ENCODE results near the gene RMI1. TPM values are rescaled to one million over a fixed set of nuclear protein-coding genes. Genes with fewer than 3 reads are reported as not detected.

Gene RMI1
- total RNA-seq, 6 experiments from 2014 or later = 2.0 to 5.1 (median 4.3) TPM

DNA sequence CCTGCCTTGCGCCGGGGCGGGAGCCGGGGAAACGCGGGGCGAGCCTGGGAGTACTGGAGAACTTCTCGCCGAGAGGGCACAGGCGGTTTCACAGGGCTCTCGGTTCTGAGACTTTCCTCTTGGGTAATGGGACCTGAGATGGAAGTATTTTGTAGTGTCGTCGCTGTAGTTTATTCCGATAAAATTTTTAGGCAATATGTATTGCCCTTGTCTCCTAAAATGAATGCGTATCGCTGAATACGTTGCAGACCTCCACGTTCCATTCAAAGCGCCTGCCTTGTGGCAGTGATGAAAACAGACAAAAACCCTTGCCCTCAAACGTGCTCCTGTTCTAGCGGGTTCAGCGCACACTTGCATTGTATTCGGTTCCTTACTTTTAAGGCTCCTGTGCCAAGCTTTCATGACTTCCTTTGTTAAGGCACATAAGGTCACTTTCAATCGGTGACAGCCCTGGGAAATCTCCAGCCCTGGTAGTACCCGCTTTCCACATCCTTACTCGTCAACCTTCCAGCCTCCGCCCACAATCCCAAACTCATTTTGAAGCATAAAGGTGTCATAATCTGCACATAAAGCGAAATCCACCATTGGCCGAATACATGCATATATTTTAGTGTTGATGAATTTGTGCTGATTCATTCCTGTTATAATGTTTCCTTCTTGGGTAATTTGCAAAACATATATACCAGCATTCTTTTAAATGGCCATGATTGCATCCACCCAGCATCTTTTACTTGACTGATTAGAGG is 694 bp downstream of the RMI1 start:
- peak in 3 of 4 donors; percentile 10 to 39 (median 35) for ATAC-seq
- no peak for TF ChIP-seq CTCF (IDR thresholded peaks at IDR 0.05)
- TF ChIP-seq POLR2A (IDR thresholded peaks at IDR 0.05) = no peak
- under 1% methylated on average over 26 of the region's 29 CpGs for WGBS (ENCODE audit: insufficient coverage, low coverage, low lambda C conversion rate, missing lambda C conversion rate)

GRCh38 chr9:83986195-83986594 is 5.6 kb downstream of the RMI1 start:
- ATAC-seq (no peak), DNase-seq (no peak)
- Histone ChIP-seq H3K9me3 (no peaks in the 10 kb centered on the region), H3K4me3 (no peak overlapping the region), H3K27me3 (no peaks in the 10 kb centered on the region), H3K4me1 (peaks cover 0 to 15% (median 5%) of the 10 kb centered on the region in 4 donors), H3K27ac (peak overlapping the region in 2 of 3 donors; percentile 11 to 13), H3K36me3 (no peaks in the 10 kb centered on the region)
- TF ChIP-seq POLR2A (IDR thresholded peaks at IDR 0.05) (no peak), CTCF (IDR thresholded peaks at IDR 0.05) (no peak)
- WGBS (ENCODE audit: insufficient coverage, low coverage, low lambda C conversion rate, missing lambda C conversion rate) = 75% methylated on average over 3 of the region's 3 CpGs
- intact Hi-C loops (cut with DNase I) = no loop called here

More for the DNA sequence above, 694 bp downstream of the RMI1 start:
- Histone ChIP-seq H3K9me3 (no peaks in the 10 kb centered on the region), H3K27ac (peak overlapping the region; percentile 99), H3K4me3 (peak overlapping the region; percentile 79 to 97 (median 87)), H3K36me3 (peaks cover 0 to 16% (median 10%) of the 10 kb centered on the region in 4 donors), H3K4me1 (peaks cover 0 to 17% (median 6%) of the 10 kb centered on the region in 4 donors), H3K27me3 (no peaks in the 10 kb centered on the region)
- intact Hi-C loops (cut with DNase I) = no loop called here
- DNase-seq = no peak

GRCh38 chr9:83986765-83987401 is 6.3 kb downstream of the RMI1 start:
- H3K4me3 ChIP-seq = no peak overlapping the region
- H3K27ac ChIP-seq = peak overlapping the region in 2 of 3 donors; percentile 11 to 47
- H3K9me3 ChIP-seq = no peaks in the 10 kb centered on the region
- ATAC-seq (peak; percentile 56 to 79 (median 76)), DNase-seq (no peak)
- H3K36me3 ChIP-seq = no peaks in the 10 kb centered on the region
- no peaks in the 10 kb centered on the region for H3K27me3 ChIP-seq
- intact Hi-C loops (cut with DNase I) = no loop called here
- WGBS (ENCODE audit: insufficient coverage, low coverage, low lambda C conversion rate, missing lambda C conversion rate) = 26% methylated on average over 11 of the region's 11 CpGs
- H3K4me1 ChIP-seq = peaks cover 0 to 16% (median 5%) of the 10 kb centered on the region in 4 donors
- no peak for TF ChIP-seq CTCF (IDR thresholded peaks at IDR 0.05)
- no peak for TF ChIP-seq POLR2A (IDR thresholded peaks at IDR 0.05)

DNA sequence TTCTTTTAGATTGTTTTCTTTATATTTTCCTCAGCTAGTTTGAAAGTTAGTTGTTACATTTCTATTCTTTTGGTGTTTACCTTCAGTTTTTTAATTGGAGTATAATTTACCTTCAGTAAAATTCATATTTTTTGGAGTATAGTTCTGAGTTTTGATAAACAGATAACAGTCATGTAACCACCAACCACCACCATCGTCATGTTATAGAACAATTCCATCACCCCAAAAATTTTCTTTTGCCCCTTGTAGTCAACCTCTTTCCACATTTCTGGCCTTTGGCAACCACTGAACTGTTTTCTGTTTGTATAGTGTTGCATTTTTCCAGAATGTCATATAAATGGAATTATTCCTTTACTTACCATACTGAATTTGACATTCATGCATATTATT is 6.8 kb downstream of the RMI1 start:
- peak overlapping the region in 2 of 3 donors; percentile 11 to 47 for H3K27ac ChIP-seq
- WGBS (ENCODE audit: insufficient coverage, low coverage, low lambda C conversion rate, missing lambda C conversion rate) = 80% methylated on average over 1 of the region's 1 CpG

More for the DNA sequence above, 6.8 kb downstream of the RMI1 start:
- no peaks in the 10 kb centered on the region for H3K27me3 ChIP-seq
- H3K36me3 ChIP-seq = no peaks in the 10 kb centered on the region
- TF ChIP-seq POLR2A (IDR thresholded peaks at IDR 0.05) = no peak
- no peak for TF ChIP-seq CTCF (IDR thresholded peaks at IDR 0.05)
- intact Hi-C loops (cut with DNase I) = no loop called here
- no peaks in the 10 kb centered on the region for H3K9me3 ChIP-seq
- no peak overlapping the region for H3K4me3 ChIP-seq
- ATAC-seq (no peak), DNase-seq (no peak)
- H3K4me1 ChIP-seq = peaks cover 0 to 21% (median 7%) of the 10 kb centered on the region in 4 donors

Measured in right lobe of liver (tissue), 6 donors.